H9 (cell line): ENCODE data around the gene PDZRN4. TPM values are rescaled to one million over a fixed set of nuclear protein-coding genes. Genes with fewer than 3 reads are reported as not detected.

Experiments
- DNase-seq: peaks from one replicate; pipeline ENCODE4 v3.0.0-alpha.2; 2017
- H2AFZ ChIP-seq: one replicate; pipeline ENCODE4 v1.6.1; 2013; ENCODE audit warnings: mild to moderate bottlenecking, low read length, control low read depth, moderate library complexity
- H2AK5ac ChIP-seq: 2 replicates; pipeline ENCODE4 v1.6.1; 2013; ENCODE audit warnings: low read length, control low read depth, mixed read lengths; ENCODE audit not compliant: insufficient read length
- H2BK120ac ChIP-seq: one replicate; pipeline ENCODE4 v1.6.1; 2013; ENCODE audit warnings: low read depth, mild to moderate bottlenecking, low read length, control low read depth, inconsistent platforms; ENCODE audit not compliant: poor library complexity, severe bottlenecking
- H2BK12ac ChIP-seq: 2 replicates; pipeline ENCODE4 v1.6.1; 2013; ENCODE audit warnings: low read length, control low read depth, mixed read lengths, low read depth; ENCODE audit not compliant: insufficient read length
- H2BK15ac ChIP-seq: 2 replicates; pipeline ENCODE4 v1.6.1; 2013; ENCODE audit warnings: low read depth, low read length, control low read depth
- H2BK20ac ChIP-seq: one replicate; pipeline ENCODE4 v1.6.1; 2013; ENCODE audit warnings: low read depth, mild to moderate bottlenecking, low read length, control low read depth, inconsistent platforms; ENCODE audit not compliant: poor library complexity, severe bottlenecking
- H2BK5ac ChIP-seq: 2 replicates; pipeline ENCODE4 v1.6.1; 2013; ENCODE audit warnings: low read length, control low read depth, mixed read lengths; ENCODE audit not compliant: insufficient read length
- H3K14ac ChIP-seq: 2 replicates; pipeline ENCODE4 v1.6.1; 2013; ENCODE audit warnings: low read length, control low read depth; ENCODE audit not compliant: insufficient read depth
- H3K18ac ChIP-seq: 2 replicates; pipeline ENCODE4 v1.6.1; 2013; ENCODE audit warnings: low read depth, mild to moderate bottlenecking, mixed read lengths, low read length, control low read depth; ENCODE audit not compliant: insufficient read length
- H3K23ac ChIP-seq: 2 replicates; pipeline ENCODE4 v1.6.1; 2013; ENCODE audit warnings: low read length, control low read depth, mixed read lengths, low read depth; ENCODE audit not compliant: insufficient read length
- H3K23me2 ChIP-seq: 2 replicates; pipeline ENCODE4 v1.6.1; 2013; ENCODE audit warnings: low read depth, mild to moderate bottlenecking, mixed read lengths, low read length, control low read depth; ENCODE audit not compliant: insufficient read length, poor library complexity, severe bottlenecking
- H3K27ac ChIP-seq: 2 replicates; pipeline ENCODE4 v1.5.1; 2013; ENCODE audit warnings: low read length, control low read depth, mixed read lengths, low read depth; ENCODE audit not compliant: insufficient read length
- H3K27me3 ChIP-seq: 2 replicates; pipeline ENCODE4 v1.6.1; 2013; ENCODE audit warnings: low read length, control low read depth, inconsistent platforms; ENCODE audit not compliant: insufficient read depth
- H3K4ac ChIP-seq: 2 replicates; pipeline ENCODE4 v1.6.1; 2013; ENCODE audit warnings: low read depth, mild to moderate bottlenecking, control low read depth, inconsistent platforms, low read length, moderate library complexity
- H3K4me1 ChIP-seq: 2 replicates; pipeline ENCODE4 v1.6.1; 2013; ENCODE audit warnings: low read length, control low read depth, inconsistent platforms; ENCODE audit not compliant: insufficient read depth
- H3K4me2 ChIP-seq: 2 replicates; pipeline ENCODE4 v1.6.1; 2013; ENCODE audit warnings: low read length, control low read depth, mixed read lengths; ENCODE audit not compliant: insufficient read length, insufficient read depth
- H3K56ac ChIP-seq: 2 replicates; pipeline ENCODE4 v1.6.1; 2013; ENCODE audit warnings: low read depth, mild to moderate bottlenecking, mixed read lengths, low read length, control low read depth; ENCODE audit not compliant: insufficient read length
- H3K79me1 ChIP-seq: 2 replicates; pipeline ENCODE4 v1.6.1; 2013; ENCODE audit warnings: low read depth, mild to moderate bottlenecking, moderate library complexity, low read length, control low read depth, inconsistent platforms; ENCODE audit not compliant: insufficient read depth, poor library complexity, severe bottlenecking
- H3K79me2 ChIP-seq: 2 replicates; pipeline ENCODE4 v1.6.1; 2013; ENCODE audit warnings: low read length, control low read depth, inconsistent platforms; ENCODE audit not compliant: insufficient read depth
- H3K9ac ChIP-seq: 2 replicates; pipeline ENCODE4 v1.6.1; 2013; ENCODE audit warnings: low read length, control low read depth, mixed read lengths; ENCODE audit not compliant: insufficient read length; ENCODE audit errors: extremely low read depth
- H3K9me3 ChIP-seq: one replicate; pipeline ENCODE4 v1.6.1; 2013; ENCODE audit warnings: low read depth, low read length, inconsistent platforms; ENCODE audit not compliant: control insufficient read depth
- H3T11ph ChIP-seq: one replicate; pipeline ENCODE4 v1.6.1; 2013; ENCODE audit warnings: mild to moderate bottlenecking, low read length, control low read depth, inconsistent platforms
- H4K20me1 ChIP-seq: one replicate; pipeline ENCODE4 v1.6.1; 2013; ENCODE audit not compliant: control insufficient read depth, insufficient read length, insufficient read depth
- H4K5ac ChIP-seq: 2 replicates; pipeline ENCODE4 v1.6.1; 2013; ENCODE audit warnings: low read depth, mild to moderate bottlenecking, mixed read lengths, low read length, control low read depth; ENCODE audit not compliant: insufficient read length
- H4K8ac ChIP-seq: replicated peaks from 2 replicates; pipeline ENCODE4 v1.6.1; 2013; ENCODE audit warnings: low read length, control low read depth, mixed read lengths, low read depth; ENCODE audit not compliant: insufficient read length
- H4K91ac ChIP-seq: 2 replicates; pipeline ENCODE4 v1.6.1; 2013; ENCODE audit warnings: low read depth, mild to moderate bottlenecking, moderate library complexity, mixed read lengths, low read length, control low read depth; ENCODE audit not compliant: insufficient read length
- H3K27ac Mint-ChIP-seq, 3 experiments: 2 replicates in 2 of 3; 3 replicates in 1 of 3; pipeline ENCODE4 v1.8.0; 2020 to 2021; ENCODE audit warnings: mixed read lengths in 3 of 3, mild to moderate bottlenecking in 1 of 3, moderate library complexity in 1 of 3
- H3K27me3 Mint-ChIP-seq: 2 replicates; pipeline ENCODE4 v1.8.0; 2021; ENCODE audit warnings: low read depth, mild to moderate bottlenecking, moderate library complexity, mixed read lengths
- H3K36me3 Mint-ChIP-seq, 3 experiments: 2 replicates in 2 of 3; 3 replicates in 1 of 3; pipeline ENCODE4 v1.8.0; 2020 to 2021; ENCODE audit warnings: low read depth in 3 of 3, mixed read lengths in 3 of 3; ENCODE audit not compliant: insufficient read depth in 1 of 3
- H3K4me1 Mint-ChIP-seq, 2 experiments: 2 replicates each; pipeline ENCODE4 v1.8.0; 2020; ENCODE audit warnings: mixed read lengths in 2 of 2
- H3K4me3 Mint-ChIP-seq, 2 experiments: 2 replicates in 1 of 2; 3 replicates in 1 of 2; pipeline ENCODE4 v1.8.0; 2020 to 2021; ENCODE audit warnings: mild to moderate bottlenecking in 2 of 2, mixed read lengths in 2 of 2, moderate library complexity in 1 of 2
- H3K9me3 Mint-ChIP-seq, 2 experiments: 2 replicates in 1 of 2; 3 replicates in 1 of 2; pipeline ENCODE4 v1.8.0; 2020; ENCODE audit warnings: mild to moderate bottlenecking in 2 of 2, mixed read lengths in 2 of 2, moderate library complexity in 1 of 2
- WGBS: extraction: QIAGEN DNeasy Blood & Tissue Kit; methylation state at CpG from one replicate; pipeline ENCODE4 v1.1.7; 2013; ENCODE audit warnings: missing lambda C conversion rate, low lambda C conversion rate, mixed read lengths; ENCODE audit not compliant: insufficient read length; ENCODE audit errors: extremely low coverage; 5-methylcytosine and 5-hydroxymethylcytosine counted together
- total RNA-seq: library from RNA; stranded (reverse); gene quantifications from 2 replicates; pipeline ENCODE4 v1.2.1, GENCODE V29; 2021
- TF ChIP-seq, protein P1 (sequence below): fragments of 200-600 bp; sonication (generic); conservative IDR thresholded peaks from 3 replicates; pipeline ENCODE4 v1.8.0; 2021; ENCODE audit warnings: antibody characterized with exemption, mild to moderate bottlenecking

PDZRN4 gene
- total RNA-seq, 1 experiment from 2014 or later: not detected

DNA sequence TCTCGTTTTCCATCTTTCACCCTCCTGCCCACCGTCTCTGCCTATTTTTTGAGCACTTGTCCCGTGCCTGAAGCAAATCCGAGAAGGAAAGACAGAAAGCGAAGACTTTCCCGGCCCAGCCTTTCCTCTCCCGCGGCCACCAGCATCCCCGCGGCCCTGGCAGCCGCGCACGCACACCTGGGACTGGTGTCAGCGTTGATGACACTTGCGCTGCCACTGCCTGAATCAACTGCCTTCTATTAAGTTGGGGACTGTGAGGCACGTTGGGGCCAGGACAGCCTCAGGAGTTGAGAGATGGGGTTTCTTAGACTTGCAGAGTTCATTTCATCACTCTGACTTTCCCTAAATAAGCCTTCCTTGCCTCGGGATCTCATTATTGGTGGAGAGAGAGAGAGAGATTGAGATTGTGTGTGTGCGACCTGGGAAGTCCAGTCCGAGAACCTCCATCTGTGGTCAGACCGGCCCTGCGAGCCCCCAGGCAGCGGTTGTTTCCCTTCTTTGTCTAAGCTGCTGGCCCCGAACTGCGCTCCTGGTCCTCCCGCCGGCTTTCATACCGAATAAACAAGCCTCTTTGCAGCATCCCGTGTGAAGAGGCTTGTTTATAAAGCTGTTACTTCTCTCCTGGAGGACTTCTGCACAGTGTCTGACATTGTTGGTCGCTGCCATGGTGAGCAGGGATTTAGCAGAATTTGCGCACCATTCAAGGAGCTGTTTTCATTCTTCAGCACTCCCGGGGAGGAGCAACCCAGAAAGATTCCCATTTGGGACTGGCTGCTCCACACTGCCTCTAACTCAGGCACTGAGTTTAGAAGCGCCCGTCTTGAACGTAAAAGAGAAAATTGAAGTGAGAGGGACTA, 1.5 kb downstream of the PDZRN4 start:
- Histone ChIP-seq H2AK5ac (no peak overlapping the region), H3K9me3 (no peaks in the 10 kb centered on the region), H3K23me2 (peaks cover 13% of the 10 kb centered on the region), H2AFZ (no peak overlapping the region), H4K20me1 (no peaks in the 10 kb centered on the region), H3K79me2 (no peaks in the 10 kb centered on the region), H3K14ac (no peak overlapping the region), H3K23ac (no peak overlapping the region), H4K5ac (no peak overlapping the region), H3K4me1 (no peaks in the 10 kb centered on the region), H4K8ac (no peak overlapping the region), H2BK5ac (no peak overlapping the region), H3T11ph (no peak overlapping the region), H3K18ac (no peak overlapping the region), H3K4ac (no peak overlapping the region), H3K27ac (no peak overlapping the region), H2BK12ac (no peak overlapping the region), H2BK120ac (no peak overlapping the region), H3K9ac (no peak overlapping the region), H3K56ac (no peak overlapping the region), H4K91ac (no peak overlapping the region), H3K4me2 (peak overlapping the region; percentile 55), H3K79me1 (no peaks in the 10 kb centered on the region), H2BK20ac (no peak overlapping the region), H2BK15ac (no peak overlapping the region), H3K27me3 (peaks cover 32% of the 10 kb centered on the region)
- Mint-ChIP-seq H3K4me1 (peaks cover 17 to 20% of the 10 kb centered on the region in 2 experiments), H3K36me3 (no peaks in the 10 kb centered on the region; a peak in 1 of 7 replicates), H3K4me3 (peak overlapping the region; percentile 56 to 81), H3K27me3 (peaks cover 53% of the 10 kb centered on the region), H3K9me3 (0 out of 5 replicates have a peak, but pooled peaks cover 0 to 2% of the 10 kb centered on the region in 2 experiments), H3K27ac (no peak overlapping the region)
- peak; percentile 46 for DNase-seq
- TF ChIP-seq, protein P1, sequence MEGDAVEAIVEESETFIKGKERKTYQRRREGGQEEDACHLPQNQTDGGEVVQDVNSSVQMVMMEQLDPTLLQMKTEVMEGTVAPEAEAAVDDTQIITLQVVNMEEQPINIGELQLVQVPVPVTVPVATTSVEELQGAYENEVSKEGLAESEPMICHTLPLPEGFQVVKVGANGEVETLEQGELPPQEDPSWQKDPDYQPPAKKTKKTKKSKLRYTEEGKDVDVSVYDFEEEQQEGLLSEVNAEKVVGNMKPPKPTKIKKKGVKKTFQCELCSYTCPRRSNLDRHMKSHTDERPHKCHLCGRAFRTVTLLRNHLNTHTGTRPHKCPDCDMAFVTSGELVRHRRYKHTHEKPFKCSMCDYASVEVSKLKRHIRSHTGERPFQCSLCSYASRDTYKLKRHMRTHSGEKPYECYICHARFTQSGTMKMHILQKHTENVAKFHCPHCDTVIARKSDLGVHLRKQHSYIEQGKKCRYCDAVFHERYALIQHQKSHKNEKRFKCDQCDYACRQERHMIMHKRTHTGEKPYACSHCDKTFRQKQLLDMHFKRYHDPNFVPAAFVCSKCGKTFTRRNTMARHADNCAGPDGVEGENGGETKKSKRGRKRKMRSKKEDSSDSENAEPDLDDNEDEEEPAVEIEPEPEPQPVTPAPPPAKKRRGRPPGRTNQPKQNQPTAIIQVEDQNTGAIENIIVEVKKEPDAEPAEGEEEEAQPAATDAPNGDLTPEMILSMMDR: no peak
- no CpG with 5 or more reads among the region's 34 CpGs for WGBS
